ENCODE measurements around the gene SYT3.
"Not testable (repeated sequence)": the region's sequence is repeated elsewhere in the genome, so short reads cannot be mapped to it uniquely, and the experiment has no call there.

Gene SYT3

GRCh38 chr19:50602935-50603334, 36.7 kb downstream of the SYT3 start:
- DNase-seq (ENCODE audit: low spot score), result no peak

GRCh38 chr19:50602496-50602895, 37.2 kb downstream of the SYT3 start:
- no peak for DNase-seq (ENCODE audit: low spot score)

GRCh38 chr19:50602089-50602422, 37.6 kb downstream of the SYT3 start:
- no peak for DNase-seq (ENCODE audit: low spot score)

GRCh38 chr19:50601407-50602088, 38.1 kb downstream of the SYT3 start:
- DNase-seq (ENCODE audit: low spot score), result no peak

- DNase-seq (ENCODE audit: low spot score), result no peak
Observed at GRCh38 chr19:50599427-50599826, 40.3 kb downstream of the SYT3 start.

GRCh38 chr19:50590191-50590590, 49.5 kb downstream of the SYT3 start:
- no peak for DNase-seq (ENCODE audit: low spot score)

GRCh38 chr19:50581795-50582660, 57.7 kb downstream of the SYT3 start:
- DNase-seq (ENCODE audit: low spot score), result not testable (repeated sequence)

- DNase-seq (ENCODE audit: low spot score), result no peak
Observed at GRCh38 chr19:50580970-50581634, 58.6 kb downstream of the SYT3 start.

GRCh38 chr19:50580240-50580639, 59.4 kb downstream of the SYT3 start:
- no peak for DNase-seq (ENCODE audit: low spot score)

- DNase-seq (ENCODE audit: low spot score), result not testable (repeated sequence)
Observed at GRCh38 chr19:50576769-50577168, 62.9 kb downstream of the SYT3 start.

- no peak for DNase-seq (ENCODE audit: low spot score)
Observed at GRCh38 chr19:50573741-50574461, 65.8 kb downstream of the SYT3 start.
